WERI-Rb-1 (cell line): Measurements from ENCODE around the gene LY6G6D.

Experiments used
- DNase-seq: peaks from one replicate; pipeline ENCODE4 v3.0.0-alpha.2; 2020
- H3K27ac ChIP-seq: fragments of 250-450 bp; sonication (Bioruptor Pico); 2 replicates; pipeline ENCODE4 v1.5.1; 2020; ENCODE audit warnings: mild to moderate bottlenecking, moderate library complexity
- H3K27me3 ChIP-seq: fragments of 250-450 bp; sonication (Bioruptor Pico); 2 replicates; pipeline ENCODE4 v1.5.1; 2021; ENCODE audit warnings: mild to moderate bottlenecking, low read depth, moderate library complexity; ENCODE audit not compliant: insufficient read depth, severe bottlenecking
- H3K36me3 ChIP-seq: fragments of 250-450 bp; sonication (Bioruptor Pico); 2 replicates; pipeline ENCODE4 v1.5.1; 2020; ENCODE audit warnings: mild to moderate bottlenecking, moderate library complexity
- H3K4me3 ChIP-seq: 2 replicates; pipeline ENCODE4 v1.5.1; 2011; ENCODE audit warnings: low read depth, mild to moderate bottlenecking, control low read depth, low read length
- H3K9me3 ChIP-seq: fragments of 250-450 bp; sonication (Bioruptor Pico); 2 replicates; pipeline ENCODE4 v1.5.1; 2021; ENCODE audit warnings: mild to moderate bottlenecking, moderate library complexity; ENCODE audit not compliant: severe bottlenecking
- TF ChIP-seq, protein P1 (sequence below): IDR thresholded peaks from 2 replicates; pipeline ENCODE4 v1.5.1; 2011; ENCODE audit warnings: low read depth, mild to moderate bottlenecking, control low read depth, inconsistent platforms, low read length

LY6G6D gene

DNA sequence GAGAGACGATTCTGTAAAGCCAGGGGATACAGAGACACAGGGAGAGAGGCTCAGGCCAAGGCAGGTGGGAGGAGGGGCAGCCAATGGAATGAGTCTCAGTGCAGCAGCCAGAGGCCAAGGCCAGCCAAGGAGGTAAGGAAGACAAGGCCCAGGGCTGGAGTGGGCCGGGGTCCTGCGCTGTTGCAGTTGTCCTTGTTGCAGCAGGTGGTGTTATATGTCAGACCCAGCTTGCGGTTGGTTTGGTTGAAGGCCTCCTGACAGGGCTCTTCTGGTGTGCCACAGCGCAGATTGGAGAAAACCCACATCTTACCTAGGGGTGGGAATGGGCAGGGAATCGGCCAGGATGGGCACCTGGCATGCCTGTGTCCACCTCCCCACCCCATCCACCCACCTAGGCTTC, 3.9 kb downstream of the LY6G6D start:
- DNase-seq, result peak; percentile 15
- Histone ChIP-seq H3K27me3 (no peaks in the 10 kb centered on the region), H3K4me3 (no peak overlapping the region), H3K36me3 (no peaks in the 10 kb centered on the region), H3K9me3 (no peaks in the 10 kb centered on the region), H3K27ac (no peak overlapping the region)
- TF ChIP-seq, protein P1, sequence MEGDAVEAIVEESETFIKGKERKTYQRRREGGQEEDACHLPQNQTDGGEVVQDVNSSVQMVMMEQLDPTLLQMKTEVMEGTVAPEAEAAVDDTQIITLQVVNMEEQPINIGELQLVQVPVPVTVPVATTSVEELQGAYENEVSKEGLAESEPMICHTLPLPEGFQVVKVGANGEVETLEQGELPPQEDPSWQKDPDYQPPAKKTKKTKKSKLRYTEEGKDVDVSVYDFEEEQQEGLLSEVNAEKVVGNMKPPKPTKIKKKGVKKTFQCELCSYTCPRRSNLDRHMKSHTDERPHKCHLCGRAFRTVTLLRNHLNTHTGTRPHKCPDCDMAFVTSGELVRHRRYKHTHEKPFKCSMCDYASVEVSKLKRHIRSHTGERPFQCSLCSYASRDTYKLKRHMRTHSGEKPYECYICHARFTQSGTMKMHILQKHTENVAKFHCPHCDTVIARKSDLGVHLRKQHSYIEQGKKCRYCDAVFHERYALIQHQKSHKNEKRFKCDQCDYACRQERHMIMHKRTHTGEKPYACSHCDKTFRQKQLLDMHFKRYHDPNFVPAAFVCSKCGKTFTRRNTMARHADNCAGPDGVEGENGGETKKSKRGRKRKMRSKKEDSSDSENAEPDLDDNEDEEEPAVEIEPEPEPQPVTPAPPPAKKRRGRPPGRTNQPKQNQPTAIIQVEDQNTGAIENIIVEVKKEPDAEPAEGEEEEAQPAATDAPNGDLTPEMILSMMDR, result no peak

DNA sequence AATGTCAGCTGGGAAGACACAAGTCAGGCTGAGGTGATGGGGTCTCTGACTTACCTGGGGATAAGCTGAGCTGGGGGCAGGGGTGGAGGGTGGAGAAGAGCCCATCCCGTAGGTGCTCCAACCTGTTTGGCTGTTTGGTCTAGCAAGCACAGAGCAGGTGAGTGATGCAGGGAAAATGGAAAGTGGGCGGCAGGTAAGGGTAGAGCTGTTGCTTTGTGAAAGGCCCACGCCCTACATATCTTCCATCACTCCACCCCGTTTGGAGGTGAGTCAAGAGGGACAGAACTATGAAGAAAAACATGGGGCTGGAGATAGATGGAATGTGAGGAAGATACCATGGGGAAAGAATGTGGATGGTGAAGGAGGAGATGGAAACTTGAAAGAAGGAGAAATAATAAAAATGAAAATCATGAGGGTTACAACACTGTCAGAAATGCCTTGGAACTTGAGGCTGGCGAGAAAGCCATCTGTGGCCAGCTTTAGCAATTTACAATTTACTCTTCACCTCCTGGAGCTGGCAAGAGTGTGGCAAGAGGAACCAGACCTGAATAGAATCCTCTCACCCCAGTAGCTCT, 5.1 kb downstream of the LY6G6D start:
- no peaks in the 10 kb centered on the region for H3K27me3 ChIP-seq
- H3K9me3 ChIP-seq, result no peaks in the 10 kb centered on the region
- H3K27ac ChIP-seq, result no peak overlapping the region
- no peak overlapping the region for H3K4me3 ChIP-seq
- H3K36me3 ChIP-seq, result no peaks in the 10 kb centered on the region
- no peak for DNase-seq
- TF ChIP-seq, protein P1, result no peak

DNA sequence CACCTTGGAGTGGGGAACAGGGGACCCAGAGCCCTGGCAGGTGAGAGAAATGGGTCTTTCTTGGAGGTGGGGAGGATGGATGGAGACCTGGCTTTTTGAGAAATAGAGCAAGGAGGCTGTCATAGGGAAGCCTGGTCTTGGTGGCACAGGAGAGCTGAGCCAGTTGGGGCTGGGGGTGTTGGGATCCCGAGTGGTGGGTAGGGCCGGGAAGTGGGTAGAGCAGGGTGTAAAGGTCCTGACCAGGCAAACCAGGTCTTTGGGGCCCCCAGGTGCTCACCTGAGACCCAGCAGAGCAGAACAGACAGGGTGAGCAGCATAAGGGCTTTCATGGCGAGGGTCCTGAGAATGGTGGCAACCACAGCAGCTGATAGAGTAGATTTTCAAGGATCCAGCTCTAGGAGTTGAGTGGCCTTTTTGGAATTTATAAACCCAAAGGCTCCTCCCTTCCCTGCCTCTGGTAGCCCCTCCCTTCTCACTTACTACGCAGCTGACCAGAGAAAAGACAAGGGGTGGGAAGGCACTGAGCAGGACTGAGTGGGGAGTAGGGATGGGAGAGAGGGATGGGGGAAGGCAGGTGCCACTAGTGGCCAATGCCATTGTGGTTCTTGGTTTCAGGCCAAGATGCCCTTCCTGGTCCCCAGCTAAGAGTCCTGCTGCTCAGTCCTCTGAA, 6.3 kb downstream of the LY6G6D start, which contains the start of gene LY6G6C:
LY6G6C (minus strand) TSS at position 396 of the 670 bp plus-strand sequence; CDS start at position 329, 67 bp downstream.
- peaks cover 7% of the 10 kb centered on the region for H3K36me3 ChIP-seq
- DNase-seq, result no peak
- TF ChIP-seq, protein P1, result no peak
- no peak within 1 kb of the TSS for H3K4me3 ChIP-seq
- no peak within 1 kb of the TSS for H3K27ac ChIP-seq
- no peaks in the 10 kb centered on the region for H3K27me3 ChIP-seq
- H3K9me3 ChIP-seq, result no peaks in the 10 kb centered on the region

DNA sequence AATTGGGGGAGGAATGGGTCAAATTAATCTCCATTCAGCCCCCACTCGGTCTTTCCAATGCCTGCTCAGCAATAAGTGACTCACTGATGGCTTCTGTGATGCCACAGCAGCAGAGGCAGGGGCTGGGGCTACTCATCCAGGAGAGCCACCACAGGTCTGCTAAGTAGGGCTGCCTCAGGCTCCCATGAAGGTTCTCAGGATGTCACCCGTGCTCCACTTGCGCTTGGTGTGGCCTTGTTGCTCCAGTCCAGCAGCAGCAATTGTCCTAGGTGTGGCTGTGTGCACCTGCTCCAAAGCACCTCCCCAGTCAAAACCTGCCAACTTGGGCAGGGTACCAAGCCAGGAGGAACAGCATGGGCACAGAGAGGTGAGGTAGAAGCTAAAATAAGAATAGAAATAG, 7.0 kb downstream of the LY6G6D start:
- TF ChIP-seq, protein P1, result no peak
- H3K4me3 ChIP-seq, result no peak overlapping the region
- no peak overlapping the region for H3K27ac ChIP-seq
- H3K9me3 ChIP-seq, result no peaks in the 10 kb centered on the region
- no peaks in the 10 kb centered on the region for H3K27me3 ChIP-seq
- DNase-seq, result no peak
- H3K36me3 ChIP-seq, result peaks cover 14% of the 10 kb centered on the region

DNA sequence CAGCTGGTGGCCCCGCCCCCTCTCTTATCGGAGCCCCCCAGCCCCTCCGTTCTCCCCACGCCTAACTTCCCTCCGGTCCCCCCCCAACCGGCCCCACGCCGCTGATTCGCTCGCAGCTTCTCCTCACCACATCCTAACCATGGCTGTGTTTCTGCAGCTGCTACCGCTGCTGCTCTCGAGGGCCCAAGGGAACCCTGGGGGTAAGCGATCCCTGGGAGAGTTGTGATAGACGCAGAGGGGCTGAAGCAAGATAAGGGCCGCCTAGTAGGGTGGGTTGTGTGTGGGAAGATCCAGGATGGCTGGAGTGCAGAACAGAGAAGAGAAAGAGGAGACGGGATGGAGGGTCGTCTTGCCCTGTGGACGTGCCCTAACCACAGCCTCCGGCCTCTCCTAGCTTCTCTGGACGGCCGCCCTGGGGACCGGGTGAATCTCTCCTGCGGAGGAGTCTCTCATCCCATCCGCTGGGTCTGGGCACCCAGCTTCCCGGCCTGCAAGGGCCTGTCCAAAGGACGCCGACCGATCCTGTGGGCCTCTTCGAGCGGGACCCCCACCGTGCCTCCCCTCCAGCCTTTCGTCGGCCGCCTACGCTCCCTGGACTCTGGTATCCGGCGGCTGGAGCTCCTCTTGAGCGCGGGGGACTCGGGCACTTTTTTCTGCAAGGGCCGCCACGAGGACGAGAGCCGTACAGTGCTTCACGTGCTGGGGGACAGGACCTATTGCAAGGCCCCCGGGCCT, 8.3 kb downstream of the LY6G6D start, which contains the start of gene MPIG6B:
MPIG6B (plus strand) TSS at position 129 of the 735 bp plus-strand sequence; CDS start at position 140, 11 bp downstream.
- DNase-seq, result no peak
- Histone ChIP-seq H3K9me3 (no peaks in the 10 kb centered on the region), H3K27me3 (no peaks in the 10 kb centered on the region), H3K36me3 (peaks cover 24% of the 10 kb centered on the region), H3K27ac (no peak within 1 kb of the TSS), H3K4me3 (no peak within 1 kb of the TSS)
- TF ChIP-seq, protein P1, result no peak
